DMS114 treated with DMSO at 0.1 percent for 48 hours (cell line): Measurements from ENCODE around the gene DNAJB5.
"Not testable (repeated sequence)": the region's sequence is repeated elsewhere in the genome, so short reads cannot be mapped to it uniquely, and the experiment has no call there.

ENCODE experiments used
- DNase-seq: peaks from one replicate; lab custom pipeline; 2025; ENCODE audit not compliant: unreplicated experiment; lab: John Stamatoyannopoulos, UW

DNAJB5 gene

GRCh38 chr9:34989003-34989945 is at the start of gene DNAJB5:
Gene DNAJB5 (plus strand): TSS chr9:34989745. CDS start chr9:34990631, 886 bp downstream.
- peak; percentile 95 for DNase-seq

DNA sequence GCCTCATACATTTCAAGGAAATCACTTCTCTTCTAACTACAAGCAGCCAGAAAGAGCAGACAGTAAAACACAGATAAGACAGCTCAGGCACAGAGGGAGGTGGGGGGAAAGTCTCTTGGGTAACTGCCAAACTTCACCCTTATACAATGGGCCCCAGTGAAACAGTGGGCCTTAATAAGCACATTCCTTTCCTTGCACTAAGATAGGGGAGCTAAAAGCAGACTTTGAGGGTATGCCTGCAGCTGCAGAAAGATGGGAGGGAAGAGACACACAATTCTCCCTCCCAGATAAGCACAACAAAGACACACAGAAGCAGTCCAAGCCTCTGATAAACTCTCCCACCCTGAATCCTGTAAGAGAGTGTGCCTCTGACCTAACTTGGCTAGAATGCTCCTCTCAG is 49.6 kb upstream of the DNAJB5 start:
- DNase-seq = not testable (repeated sequence)

GRCh38 chr9:34948451-34948850 is 41.1 kb upstream of the DNAJB5 start:
- no peak for DNase-seq

GRCh38 chr9:34954225-34954624 is 35.3 kb upstream of the DNAJB5 start:
- DNase-seq = no peak

- not testable (repeated sequence) for DNase-seq
These were observed 33.5 kb upstream of the DNAJB5 start for GRCh38 chr9:34956066-34956465.

GRCh38 chr9:34956648-34957047 is 32.9 kb upstream of the DNAJB5 start:
- no peak for DNase-seq

- no peak for DNase-seq
These were observed 31.8 kb upstream of the DNAJB5 start, which contains the start of gene PHF24 for GRCh38 chr9:34957492-34958410. Gene PHF24 (plus strand): TSS chr9:34958285. CDS start chr9:34971299, 13,014 bp downstream.

DNA sequence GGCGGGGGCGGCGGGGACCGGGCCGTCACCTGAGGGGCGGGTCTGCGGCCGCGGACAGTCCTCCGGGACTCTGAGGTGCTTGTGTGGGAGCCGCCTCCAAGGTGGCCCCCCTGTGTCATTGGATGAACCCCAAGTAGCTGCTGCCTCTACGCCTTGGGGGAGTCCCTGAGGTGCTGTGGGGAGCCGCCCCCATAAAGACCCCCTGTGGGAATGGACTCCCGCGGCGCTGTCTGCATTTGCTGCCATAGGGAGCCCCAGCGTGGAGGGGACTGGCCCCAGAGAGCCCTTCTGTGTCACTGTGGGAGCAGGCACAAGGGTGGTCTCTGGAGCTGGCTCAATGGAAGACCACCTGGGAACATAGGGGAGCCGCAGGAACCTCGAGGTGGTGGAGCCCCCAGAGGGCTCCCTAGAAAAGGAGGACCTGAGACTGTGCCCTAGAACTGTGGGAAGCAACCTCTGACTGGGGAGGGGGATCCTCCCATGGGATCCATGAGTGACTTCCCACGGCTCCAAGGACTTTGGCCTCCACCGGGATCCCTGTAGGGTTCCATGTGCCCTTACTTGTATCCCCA is 31.0 kb upstream of the DNAJB5 start:
- DNase-seq = no peak

DNA sequence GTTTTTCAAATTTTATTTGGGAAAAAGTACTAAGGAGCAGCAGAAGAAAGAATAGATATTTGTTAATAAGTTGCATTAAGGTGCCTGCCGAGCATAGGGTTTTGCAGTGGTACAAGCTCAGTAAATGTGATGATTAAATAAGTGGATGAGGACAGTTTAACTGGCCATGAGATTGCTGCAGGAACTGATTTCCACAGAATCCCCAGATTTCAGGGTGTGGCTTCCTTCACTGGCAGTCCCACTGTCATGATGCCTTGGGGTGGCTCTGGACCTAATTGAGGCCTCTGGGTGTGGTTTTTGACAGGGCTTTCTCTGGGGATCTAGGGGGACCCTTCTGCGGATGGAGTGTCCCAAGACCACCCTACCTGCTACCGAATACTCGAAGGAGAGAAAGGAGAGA is 30.1 kb upstream of the DNAJB5 start:
- no peak for DNase-seq

- no peak for DNase-seq
These were observed 27.7 kb upstream of the DNAJB5 start for GRCh38 chr9:34961574-34962490.

- DNase-seq = no peak
These were observed 27.0 kb upstream of the DNAJB5 start for GRCh38 chr9:34962546-34962945.

DNA sequence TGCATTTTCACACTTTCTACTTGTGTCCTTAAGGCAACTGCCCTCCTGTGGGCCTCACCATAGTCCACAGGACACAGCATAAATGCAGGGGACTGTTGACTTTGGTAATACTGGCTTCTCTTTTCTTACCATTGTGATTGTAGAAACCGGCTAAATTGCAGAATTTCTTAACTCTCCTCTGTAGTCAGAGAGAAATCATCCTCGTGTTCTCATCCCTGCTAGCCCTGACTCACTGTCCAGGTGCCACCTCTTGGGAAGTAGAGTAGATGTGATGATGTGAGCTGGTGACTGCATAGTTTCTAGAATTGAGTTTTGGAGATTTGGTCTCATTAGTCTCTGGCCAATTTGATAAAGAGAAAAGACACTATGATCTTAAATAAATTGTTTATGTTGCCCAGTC is 26.0 kb upstream of the DNAJB5 start:
- DNase-seq = no peak

DNA sequence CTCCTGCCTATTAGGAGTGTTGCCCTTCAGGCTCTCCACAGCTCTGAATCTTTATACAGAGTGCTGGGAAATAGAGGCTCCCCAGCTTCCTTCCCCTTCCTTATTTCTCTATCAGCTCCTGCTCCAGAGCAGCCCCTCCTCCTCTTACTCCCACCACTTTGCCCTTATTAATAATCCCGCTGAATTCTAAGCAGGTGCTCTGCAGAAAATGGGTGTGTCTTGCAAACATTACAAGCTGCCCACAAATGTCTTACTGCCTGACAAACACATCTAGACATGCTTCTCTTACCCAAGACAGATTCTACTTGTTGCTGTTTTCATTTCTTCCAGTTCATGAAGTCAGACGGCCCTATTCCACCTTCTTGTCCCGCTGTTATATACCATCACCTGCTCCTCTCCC is 25.1 kb upstream of the DNAJB5 start:
- no peak for DNase-seq

DNA sequence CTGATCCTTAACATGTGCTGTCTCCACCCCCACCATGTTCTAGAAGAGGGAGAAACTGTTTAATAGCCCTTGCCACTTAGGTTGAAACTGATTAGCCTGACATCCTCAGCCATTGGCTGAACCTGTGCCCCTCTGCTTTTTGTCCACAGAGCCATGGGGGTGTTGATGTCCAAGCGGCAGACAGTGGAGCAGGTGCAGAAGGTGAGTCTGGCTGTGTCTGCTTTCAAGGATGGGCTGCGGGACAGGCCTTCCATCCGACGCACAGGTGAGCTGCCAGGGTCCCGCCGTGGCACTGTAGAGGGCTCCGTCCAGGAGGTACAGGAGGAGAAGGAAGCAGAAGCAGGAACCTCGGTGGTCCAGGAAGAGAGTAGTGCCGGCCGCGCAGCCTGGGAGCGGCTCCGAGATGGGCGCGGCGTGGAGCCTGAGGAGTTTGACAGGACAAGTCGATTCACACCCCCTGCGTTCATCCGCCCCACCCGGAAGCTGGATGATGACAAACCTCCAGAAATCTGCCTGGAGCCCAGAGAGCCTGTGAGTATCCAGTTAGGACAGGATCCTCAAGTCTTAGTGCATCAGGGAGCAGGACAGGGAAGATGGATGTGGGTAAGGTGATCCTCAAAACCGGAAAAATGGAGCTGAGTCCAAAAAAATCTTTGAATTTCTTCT is 18.3 kb upstream of the DNAJB5 start:
- DNase-seq = no peak

DNA sequence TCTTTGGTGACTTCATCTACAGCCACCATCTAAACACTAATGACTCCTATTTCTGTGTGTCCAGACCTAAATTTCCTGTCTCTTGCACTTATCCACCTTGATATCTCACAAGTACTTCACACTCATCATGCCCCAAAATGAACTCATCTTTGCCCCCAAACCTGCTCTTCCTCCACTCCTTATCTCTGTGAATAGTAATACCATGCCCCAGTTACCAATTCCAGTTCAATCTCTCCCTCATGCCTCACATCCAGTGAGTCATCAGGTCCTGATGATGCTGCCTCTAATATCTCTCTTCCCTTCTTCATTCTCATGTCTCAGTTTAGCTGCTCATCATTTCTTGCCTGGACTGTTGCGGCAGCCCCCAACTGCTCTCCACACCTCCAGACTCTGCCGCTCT is 14.9 kb upstream of the DNAJB5 start:
- DNase-seq = no peak

DNA sequence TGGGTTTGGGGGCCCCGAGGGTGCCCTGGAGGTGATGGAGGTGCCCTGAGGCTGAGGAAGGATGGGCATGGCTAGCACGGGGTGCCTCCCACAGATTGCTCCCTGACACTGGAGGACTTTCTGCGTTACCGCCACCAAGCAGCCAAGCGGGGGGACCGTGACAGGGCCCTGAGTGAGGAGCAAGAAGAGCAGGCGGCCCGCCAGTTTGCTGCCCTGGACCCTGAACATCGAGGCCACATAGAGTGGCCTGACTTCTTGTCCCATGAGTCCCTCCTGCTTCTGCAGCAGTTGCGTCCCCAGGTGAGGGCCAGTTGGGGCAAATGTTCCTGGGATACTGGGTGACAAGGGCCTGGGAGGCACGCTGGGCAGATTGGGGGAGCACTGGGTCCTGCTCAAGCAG is 13.1 kb upstream of the DNAJB5 start:
- no peak for DNase-seq

DNA sequence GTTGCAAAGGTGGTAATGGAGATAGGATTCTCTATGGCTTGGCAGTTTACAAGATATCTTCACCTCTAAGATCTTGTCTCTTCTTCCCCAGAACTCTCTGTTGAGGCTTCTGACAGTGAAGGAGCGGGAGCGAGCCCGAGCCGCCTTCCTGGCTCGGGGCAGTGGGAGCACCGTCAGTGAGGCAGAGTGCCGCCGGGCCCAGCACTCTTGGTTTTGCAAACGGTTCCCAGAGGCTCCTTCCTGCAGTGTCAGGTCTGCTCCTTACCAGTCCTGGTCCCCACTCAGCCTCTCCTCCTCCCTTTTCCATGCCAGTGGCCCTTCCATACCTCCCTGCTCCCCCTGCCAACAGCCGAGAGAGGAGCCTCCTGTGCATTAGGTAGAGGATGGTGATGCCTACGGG is 12.6 kb upstream of the DNAJB5 start:
- no peak for DNase-seq

GRCh38 chr9:34980181-34980761 is 9.3 kb upstream of the DNAJB5 start:
- no peak for DNase-seq

- no peak for DNase-seq
These were observed 7.2 kb upstream of the DNAJB5 start for GRCh38 chr9:34982361-34982760.
